Fibroblast of peridontal ligament (primary cell): ENCODE measurements around the gene SAMSN1.
"Not testable (repeated sequence)": the region's sequence is repeated elsewhere in the genome, so short reads cannot be mapped to it uniquely, and the experiment has no call there.

ENCODE experiments used
- DNase-seq: peaks from one replicate; pipeline ENCODE4 v3.0.0-alpha.2; 2010; ENCODE audit errors: extremely low read depth

SAMSN1 gene

GRCh38 chr21:14566894-14567293 lies 20.8 kb upstream of the SAMSN1 start:
- DNase-seq, result no peak

GRCh38 chr21:14562959-14563358 lies 16.8 kb upstream of the SAMSN1 start:
- no peak for DNase-seq

- no peak for DNase-seq
These were observed 14.4 kb upstream of the SAMSN1 start for GRCh38 chr21:14560555-14560954.

GRCh38 chr21:14560139-14560538 lies 14.0 kb upstream of the SAMSN1 start:
- DNase-seq, result no peak

GRCh38 chr21:14559102-14559501 lies 13.0 kb upstream of the SAMSN1 start:
- DNase-seq, result no peak

GRCh38 chr21:14557413-14557812 lies 11.3 kb upstream of the SAMSN1 start:
- no peak for DNase-seq

GRCh38 chr21:14554948-14555347 lies 8.8 kb upstream of the SAMSN1 start:
- DNase-seq, result no peak

GRCh38 chr21:14553422-14553821 lies 7.3 kb upstream of the SAMSN1 start:
- no peak for DNase-seq

GRCh38 chr21:14551741-14552140 lies 5.6 kb upstream of the SAMSN1 start:
- DNase-seq, result no peak

GRCh38 chr21:14550135-14550534 lies 4.0 kb upstream of the SAMSN1 start:
- no peak for DNase-seq

- DNase-seq, result no peak
These were observed 2.7 kb upstream of the SAMSN1 start for GRCh38 chr21:14548779-14549178.

- DNase-seq, result no peak
These were observed 1.9 kb upstream of the SAMSN1 start for GRCh38 chr21:14547834-14548513.

GRCh38 chr21:14546719-14547118 lies 604 bp upstream of the SAMSN1 start:
- DNase-seq, result not testable (repeated sequence)

- no peak for DNase-seq
These were observed 2.1 kb downstream of the SAMSN1 start for GRCh38 chr21:14543983-14544382.

- DNase-seq, result no peak
These were observed 3.5 kb downstream of the SAMSN1 start for GRCh38 chr21:14542638-14543037.

GRCh38 chr21:14541841-14542490 lies 4.1 kb downstream of the SAMSN1 start:
- DNase-seq, result no peak

- no peak for DNase-seq
These were observed 7.6 kb downstream of the SAMSN1 start for GRCh38 chr21:14538483-14538882.

GRCh38 chr21:14536929-14537328 lies 9.2 kb downstream of the SAMSN1 start:
- no peak for DNase-seq

GRCh38 chr21:14535702-14536101 lies 10.4 kb downstream of the SAMSN1 start:
- no peak for DNase-seq

- no peak for DNase-seq
These were observed 12.4 kb downstream of the SAMSN1 start for GRCh38 chr21:14533499-14534428.

- DNase-seq, result no peak
These were observed 14.3 kb downstream of the SAMSN1 start for GRCh38 chr21:14531757-14532316.

GRCh38 chr21:14530592-14530991 lies 15.5 kb downstream of the SAMSN1 start:
- no peak for DNase-seq
